Measurements from ENCODE around the gene IRX6.

- TF ChIP-seq CTCF (CRISPR knock-in tag; IDR thresholded peaks at IDR 0.05) (no peak), POLR2AphosphoS5 (IDR thresholded peaks at IDR 0.05; ENCODE audit: low read depth, low read length) (no peak), ZSCAN29 (CRISPR knock-in tag; conservative IDR thresholded peaks at IDR 0.05) (no peak), ATF7 (IDR thresholded peaks at IDR 0.05) (no peak), ATF7 (CRISPR knock-in tag; IDR thresholded peaks at IDR 0.05) (no peak), ZNF138 (CRISPR knock-in tag; IDR thresholded peaks at IDR 0.05; ENCODE audit: low read depth) (no peak), MIER2 (CRISPR knock-in tag; IDR thresholded peaks at IDR 0.05) (no peak), PRPF4 (IDR thresholded peaks at IDR 0.05; ENCODE audit: low read depth, low read length, poor library complexity, severe bottlenecking) (no peak), ZNF24 (IDR thresholded peaks at IDR 0.05) (no peak), NFKB2 (CRISPR knock-in tag; IDR thresholded peaks at IDR 0.05; ENCODE audit: borderline replicate concordance) (no peak), RAD21 (CRISPR knock-in tag; IDR thresholded peaks at IDR 0.05) (no peak)
Observed at GRCh38 chr16:55289353-55289752, 34.6 kb upstream of the IRX6 start.

All from HepG2 (cell line).